ENCODE data around the gene PEX5L.

Gene PEX5L

GRCh38 chr3:179826247-179826637, 210.5 kb downstream of the PEX5L start:
- H3K4me3 ChIP-seq (ENCODE audit: low read depth, low read length) = no peak overlapping the region
- TF ChIP-seq CTCF (IDR thresholded peaks at IDR 0.05; ENCODE audit: low read depth, low read length) (no peak), MYC (IDR thresholded peaks at IDR 0.05; ENCODE audit: low read depth, low read length) (no peak)
- DNase-seq (ENCODE audit: low read depth) = no peak

- H3K4me3 ChIP-seq (ENCODE audit: low read depth, low read length) = no peak overlapping the region
- DNase-seq (ENCODE audit: low read depth) = no peak
- no peak for TF ChIP-seq MYC (IDR thresholded peaks at IDR 0.05; ENCODE audit: low read depth, low read length)
Measured at GRCh38 chr3:179825527-179826246, 211.1 kb downstream of the PEX5L start.

- TF ChIP-seq POLR2A (IDR thresholded peaks at IDR 0.05; ENCODE audit: extremely low read depth, insufficient read length) (no peak), MYC (IDR thresholded peaks at IDR 0.05; ENCODE audit: low read depth, low read length) (no peak), CTCF (IDR thresholded peaks at IDR 0.05; ENCODE audit: low read depth, low read length) (no peak), MAX (IDR thresholded peaks at IDR 0.05; ENCODE audit: low read depth, low read length) (no peak)
- H3K4me3 ChIP-seq (ENCODE audit: low read depth, low read length) = no peak overlapping the region
- no peak for DNase-seq (ENCODE audit: low read depth)
Measured at GRCh38 chr3:179822296-179822695, 214.4 kb downstream of the PEX5L start.

GRCh38 chr3:179819379-179819778, 217.4 kb downstream of the PEX5L start:
- no peak for DNase-seq (ENCODE audit: low read depth)
- TF ChIP-seq CTCF (IDR thresholded peaks at IDR 0.05; ENCODE audit: low read depth, low read length) = no peak
- TF ChIP-seq POLR2A (IDR thresholded peaks at IDR 0.05; ENCODE audit: extremely low read depth, insufficient read length) = no peak
- no peak for TF ChIP-seq MAX (IDR thresholded peaks at IDR 0.05; ENCODE audit: low read depth, low read length)
- no peak for TF ChIP-seq MYC (IDR thresholded peaks at IDR 0.05; ENCODE audit: low read depth, low read length)
- no peak overlapping the region for H3K4me3 ChIP-seq (ENCODE audit: low read depth, low read length)

GRCh38 chr3:179812096-179812382, 224.7 kb downstream of the PEX5L start:
- no peak for DNase-seq (ENCODE audit: low read depth)
- TF ChIP-seq MAX (IDR thresholded peaks at IDR 0.05; ENCODE audit: low read depth, low read length) = no peak
- no peak for TF ChIP-seq CTCF (IDR thresholded peaks at IDR 0.05; ENCODE audit: low read depth, low read length)
- TF ChIP-seq POLR2A (IDR thresholded peaks at IDR 0.05; ENCODE audit: extremely low read depth, insufficient read length) = no peak
- TF ChIP-seq MYC (IDR thresholded peaks at IDR 0.05; ENCODE audit: low read depth, low read length) = no peak
- H3K4me3 ChIP-seq (ENCODE audit: low read depth, low read length) = no peak overlapping the region

- H3K4me3 ChIP-seq (ENCODE audit: low read depth, low read length) = no peak overlapping the region
- TF ChIP-seq CTCF (IDR thresholded peaks at IDR 0.05; ENCODE audit: low read depth, low read length) (peak; percentile 62), POLR2A (IDR thresholded peaks at IDR 0.05; ENCODE audit: extremely low read depth, insufficient read length) (no peak), MAX (IDR thresholded peaks at IDR 0.05; ENCODE audit: low read depth, low read length) (no peak), MYC (IDR thresholded peaks at IDR 0.05; ENCODE audit: low read depth, low read length) (no peak)
- DNase-seq (ENCODE audit: low read depth) = peak; percentile 69
Measured at GRCh38 chr3:179811321-179812095, 225.2 kb downstream of the PEX5L start.
